Measurements from ENCODE around the gene NRXN3. TPM values are rescaled to one million over a fixed set of nuclear protein-coding genes. Genes with fewer than 3 reads are reported as not detected.

The NRXN3 gene
- total and polyA plus RNA-seq, 4 donors, result 1.5 to 16.6 (median 7.7) TPM

DNA sequence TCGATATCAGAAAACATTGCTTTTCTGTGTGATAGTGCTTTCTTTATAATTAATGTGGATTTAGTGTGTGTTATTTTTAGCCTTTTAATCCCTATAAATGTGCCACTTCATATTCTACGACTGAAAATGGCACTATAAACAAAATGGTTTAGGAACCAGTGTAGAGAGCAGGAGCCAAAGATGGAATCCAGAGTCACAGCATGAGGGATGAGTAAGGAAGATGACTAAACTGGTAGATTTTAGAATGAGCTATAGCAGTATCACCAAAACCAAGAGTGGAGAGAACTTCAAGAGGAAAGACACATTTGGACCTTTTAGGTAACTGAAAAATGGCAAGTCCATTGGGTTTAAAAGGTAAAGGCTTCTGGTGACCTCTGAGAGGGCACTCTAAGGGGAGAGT, 887.2 kb downstream of the NRXN3 start:
- Histone ChIP-seq H3K9me3 (ENCODE audit: control insufficient read depth, low read length) (no peaks in the 10 kb centered on the region), H3K36me3 (ENCODE audit: control insufficient read depth in 1 of 2, insufficient read depth in 2 of 2, low read length in 1 of 2) (no peaks in the 10 kb centered on the region), H3K27me3 (ENCODE audit: control insufficient read depth in 1 of 2, insufficient read depth in 2 of 2, low read length in 1 of 2) (no peaks in the 10 kb centered on the region), H3K4me1 (ENCODE audit: control insufficient read depth in 1 of 2, insufficient read depth in 2 of 2, low read length in 2 of 2) (no peaks in the 10 kb centered on the region), H3K4me3 (ENCODE audit: low read length in 2 of 2) (no peak overlapping the region), H3K27ac (ENCODE audit: low read depth in 1 of 2, low read length in 2 of 2) (no peak overlapping the region)
- no peak for ATAC-seq (ENCODE audit: low FRiP score)
- intact Hi-C loops (cut with DNase I), result no loop called here
- 73 to 79% methylated on average over 2 of the region's 2 CpGs for WGBS, 2 donors
- DNase-seq, result no peak

- intact Hi-C loops (cut with DNase I), result no loop called here
- no peaks in the 10 kb centered on the region for H3K27me3 ChIP-seq (ENCODE audit: control insufficient read depth in 1 of 2, insufficient read depth in 2 of 2, low read length in 1 of 2)
- WGBS, 2 donors, result 67 to 70% methylated on average over 3 of the region's 3 CpGs
- H3K9me3 ChIP-seq (ENCODE audit: control insufficient read depth, low read length), result no peaks in the 10 kb centered on the region
- no peak for ATAC-seq (ENCODE audit: low FRiP score)
- no peaks in the 10 kb centered on the region for H3K4me1 ChIP-seq (ENCODE audit: control insufficient read depth in 1 of 2, insufficient read depth in 2 of 2, low read length in 2 of 2)
- DNase-seq, result no peak
- no peak overlapping the region for H3K27ac ChIP-seq (ENCODE audit: low read depth in 1 of 2, low read length in 2 of 2)
- no peak overlapping the region for H3K4me3 ChIP-seq (ENCODE audit: low read length in 2 of 2)
- no peaks in the 10 kb centered on the region for H3K36me3 ChIP-seq (ENCODE audit: control insufficient read depth in 1 of 2, insufficient read depth in 2 of 2, low read length in 1 of 2)
Measured at GRCh38 chr14:79062226-79062625, 892.1 kb downstream of the NRXN3 start.

DNA sequence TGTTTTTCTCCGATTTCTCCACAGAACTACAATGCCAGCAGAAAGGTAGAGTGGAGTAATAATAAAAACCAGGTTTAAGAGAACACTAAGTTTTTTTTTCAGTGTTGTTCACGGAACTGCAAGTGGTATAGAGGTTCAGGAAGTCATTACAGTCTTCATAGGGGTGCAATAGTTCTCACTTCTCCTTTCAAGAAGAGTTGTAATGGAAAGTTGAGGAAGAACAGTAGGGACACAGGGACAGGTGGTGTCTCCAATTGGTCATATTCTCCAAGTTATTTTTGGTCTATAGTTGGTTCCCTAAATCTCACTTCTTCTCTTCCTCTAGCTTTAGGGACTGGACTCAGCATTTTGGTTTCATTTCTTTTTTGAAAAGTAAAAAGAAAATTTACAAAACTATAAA, 894.0 kb downstream of the NRXN3 start:
- H3K4me1 ChIP-seq (ENCODE audit: control insufficient read depth in 1 of 2, insufficient read depth in 2 of 2, low read length in 2 of 2), result no peaks in the 10 kb centered on the region
- intact Hi-C loops (cut with DNase I), result no loop called here
- no peak for ATAC-seq (ENCODE audit: low FRiP score)
- DNase-seq, result no peak
- no peaks in the 10 kb centered on the region for H3K9me3 ChIP-seq (ENCODE audit: control insufficient read depth, low read length)
- H3K36me3 ChIP-seq (ENCODE audit: control insufficient read depth in 1 of 2, insufficient read depth in 2 of 2, low read length in 1 of 2), result no peaks in the 10 kb centered on the region
- 76 to 77% methylated on average over 2 of the region's 2 CpGs for WGBS, 2 donors
- H3K27me3 ChIP-seq (ENCODE audit: control insufficient read depth in 1 of 2, insufficient read depth in 2 of 2, low read length in 1 of 2), result no peaks in the 10 kb centered on the region
- H3K27ac ChIP-seq (ENCODE audit: low read depth in 1 of 2, low read length in 2 of 2), result no peak overlapping the region
- H3K4me3 ChIP-seq (ENCODE audit: low read length in 2 of 2), result no peak overlapping the region

DNA sequence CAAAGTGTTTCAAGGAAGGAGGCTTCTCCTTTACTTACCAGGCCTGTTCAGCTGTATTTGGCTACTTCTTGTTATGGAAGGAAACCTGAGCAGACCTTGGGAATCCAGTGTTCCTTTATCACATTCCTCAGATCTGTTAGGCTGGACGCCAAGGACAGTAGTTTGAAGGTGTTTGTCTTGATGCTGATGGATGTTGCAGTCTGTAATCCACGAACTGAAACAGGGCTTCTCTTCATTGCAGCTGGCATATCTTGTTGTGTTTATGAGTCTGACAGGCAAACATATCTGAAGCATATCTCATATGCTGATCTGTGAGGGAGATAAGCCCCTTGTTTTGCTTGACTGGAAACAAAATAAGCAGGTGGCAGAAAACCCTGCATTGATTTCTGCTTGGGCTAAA, 904.3 kb downstream of the NRXN3 start:
- Histone ChIP-seq H3K36me3 (ENCODE audit: control insufficient read depth in 1 of 2, insufficient read depth in 2 of 2, low read length in 1 of 2) (no peaks in the 10 kb centered on the region), H3K9me3 (ENCODE audit: control insufficient read depth, low read length) (peaks cover 1% of the 10 kb centered on the region), H3K4me3 (ENCODE audit: low read length in 2 of 2) (no peak overlapping the region), H3K27me3 (ENCODE audit: control insufficient read depth in 1 of 2, insufficient read depth in 2 of 2, low read length in 1 of 2) (no peaks in the 10 kb centered on the region), H3K4me1 (ENCODE audit: control insufficient read depth in 1 of 2, insufficient read depth in 2 of 2, low read length in 2 of 2) (no peaks in the 10 kb centered on the region), H3K27ac (ENCODE audit: low read depth in 1 of 2, low read length in 2 of 2) (no peak overlapping the region)
- DNase-seq (no peak), ATAC-seq (ENCODE audit: low FRiP score) (no peak)
- intact Hi-C loops (cut with DNase I), result no loop called here
- WGBS, 2 donors, result 28 to 32% methylated on average over 2 of the region's 2 CpGs

DNA sequence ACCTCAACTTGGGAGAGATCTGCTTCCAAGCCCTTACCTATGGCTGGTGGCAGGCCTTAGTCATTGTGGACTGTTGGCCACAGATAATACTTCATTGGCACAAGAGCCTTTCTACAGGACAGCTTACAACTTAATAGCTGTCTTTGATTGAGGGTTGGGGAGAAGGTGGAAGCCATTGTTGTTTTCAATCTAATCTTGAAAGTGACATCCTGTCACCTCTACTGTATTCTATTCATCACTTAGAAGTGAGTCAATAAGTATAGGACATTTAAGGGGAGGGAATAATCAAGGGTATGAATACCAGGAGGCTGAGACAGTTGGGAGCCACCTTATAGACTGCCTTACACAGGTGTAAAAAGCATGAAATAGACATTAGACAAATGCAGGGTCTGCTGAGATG, 906.3 kb downstream of the NRXN3 start:
- ATAC-seq (ENCODE audit: low FRiP score), result no peak

DNA sequence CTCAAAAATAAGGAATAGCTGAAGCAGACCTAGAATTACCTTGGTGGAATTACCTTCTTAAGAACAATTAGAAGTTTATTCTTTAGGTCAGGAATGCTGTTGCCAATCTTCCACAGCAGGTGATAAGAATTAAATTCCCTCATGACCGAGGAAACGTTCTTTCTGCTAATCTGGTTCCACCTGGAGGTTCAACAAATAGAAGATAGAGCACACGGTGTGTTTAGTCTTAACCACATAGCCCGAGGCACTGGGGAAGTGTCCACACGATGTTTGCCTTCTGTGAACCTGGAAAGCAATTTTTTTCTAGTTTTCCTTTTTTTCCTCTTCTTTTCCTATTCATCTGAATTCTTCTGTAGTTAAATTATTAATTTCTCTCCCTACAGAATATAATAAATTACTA, 906.9 kb downstream of the NRXN3 start:
- H3K4me1 ChIP-seq (ENCODE audit: control insufficient read depth in 1 of 2, insufficient read depth in 2 of 2, low read length in 2 of 2), result no peaks in the 10 kb centered on the region
- WGBS, 2 donors, result 73 to 83% methylated on average over 5 of the region's 5 CpGs
- intact Hi-C loops (cut with DNase I), result no loop called here
- peaks cover 1% of the 10 kb centered on the region for H3K9me3 ChIP-seq (ENCODE audit: control insufficient read depth, low read length)
- DNase-seq (no peak), ATAC-seq (ENCODE audit: low FRiP score) (no peak)
- H3K36me3 ChIP-seq (ENCODE audit: control insufficient read depth in 1 of 2, insufficient read depth in 2 of 2, low read length in 1 of 2), result no peaks in the 10 kb centered on the region
- H3K27me3 ChIP-seq (ENCODE audit: control insufficient read depth in 1 of 2, insufficient read depth in 2 of 2, low read length in 1 of 2), result no peaks in the 10 kb centered on the region
- no peak overlapping the region for H3K27ac ChIP-seq (ENCODE audit: low read depth in 1 of 2, low read length in 2 of 2)
- H3K4me3 ChIP-seq (ENCODE audit: low read length in 2 of 2), result no peak overlapping the region

More for the DNA sequence above, 906.3 kb downstream of the NRXN3 start:
- Histone ChIP-seq H3K9me3 (ENCODE audit: control insufficient read depth, low read length) (peaks cover 1% of the 10 kb centered on the region), H3K4me3 (ENCODE audit: low read length in 2 of 2) (no peak overlapping the region), H3K27me3 (ENCODE audit: control insufficient read depth in 1 of 2, insufficient read depth in 2 of 2, low read length in 1 of 2) (no peaks in the 10 kb centered on the region), H3K27ac (ENCODE audit: low read depth in 1 of 2, low read length in 2 of 2) (no peak overlapping the region), H3K36me3 (ENCODE audit: control insufficient read depth in 1 of 2, insufficient read depth in 2 of 2, low read length in 1 of 2) (no peaks in the 10 kb centered on the region), H3K4me1 (ENCODE audit: control insufficient read depth in 1 of 2, insufficient read depth in 2 of 2, low read length in 2 of 2) (no peaks in the 10 kb centered on the region)
- intact Hi-C loops (cut with DNase I), result no loop called here
- no peak for DNase-seq

- H3K36me3 ChIP-seq (ENCODE audit: control insufficient read depth in 1 of 2, insufficient read depth in 2 of 2, low read length in 1 of 2), result no peaks in the 10 kb centered on the region
- DNase-seq (no peak), ATAC-seq (ENCODE audit: low FRiP score) (no peak)
- H3K27me3 ChIP-seq (ENCODE audit: control insufficient read depth in 1 of 2, insufficient read depth in 2 of 2, low read length in 1 of 2), result no peaks in the 10 kb centered on the region
- intact Hi-C loops (cut with DNase I), result no loop called here
- no peak overlapping the region for H3K4me3 ChIP-seq (ENCODE audit: low read length in 2 of 2)
- H3K9me3 ChIP-seq (ENCODE audit: control insufficient read depth, low read length), result peaks cover 1% of the 10 kb centered on the region
- WGBS, 2 donors, result 89 to 91% methylated on average over 1 of the region's 1 CpG
- H3K27ac ChIP-seq (ENCODE audit: low read depth in 1 of 2, low read length in 2 of 2), result no peak overlapping the region
- no peaks in the 10 kb centered on the region for H3K4me1 ChIP-seq (ENCODE audit: control insufficient read depth in 1 of 2, insufficient read depth in 2 of 2, low read length in 2 of 2)
Measured at GRCh38 chr14:79080040-79080439, 909.9 kb downstream of the NRXN3 start.

DNA sequence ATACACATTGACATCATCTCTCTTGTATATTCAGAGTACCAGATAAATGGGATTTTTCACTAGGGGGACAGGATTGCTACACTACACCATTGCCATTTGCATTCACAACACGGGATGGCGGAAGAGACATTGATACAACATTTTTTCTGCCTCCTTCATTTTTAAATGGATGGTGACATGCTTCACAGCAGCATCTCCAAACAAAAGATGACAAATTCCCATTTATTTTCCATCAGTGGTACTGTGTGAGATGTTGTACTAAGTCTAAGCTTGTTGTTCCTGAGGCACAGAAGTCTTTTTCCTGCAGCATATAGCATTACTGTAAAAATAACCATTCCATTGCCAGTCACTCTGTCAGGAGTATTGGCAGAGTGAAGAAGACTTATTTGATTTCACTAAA, 912.7 kb downstream of the NRXN3 start:
- no peaks in the 10 kb centered on the region for H3K36me3 ChIP-seq (ENCODE audit: control insufficient read depth in 1 of 2, insufficient read depth in 2 of 2, low read length in 1 of 2)
- ATAC-seq (ENCODE audit: low FRiP score) (no peak), DNase-seq (no peak)
- no peaks in the 10 kb centered on the region for H3K27me3 ChIP-seq (ENCODE audit: control insufficient read depth in 1 of 2, insufficient read depth in 2 of 2, low read length in 1 of 2)
- intact Hi-C loops (cut with DNase I), result no loop called here
- H3K4me1 ChIP-seq (ENCODE audit: control insufficient read depth in 1 of 2, insufficient read depth in 2 of 2, low read length in 2 of 2), result no peaks in the 10 kb centered on the region
- no peak overlapping the region for H3K27ac ChIP-seq (ENCODE audit: low read depth in 1 of 2, low read length in 2 of 2)
- 82 to 86% methylated on average over 2 of the region's 2 CpGs for WGBS, 2 donors
- H3K9me3 ChIP-seq (ENCODE audit: control insufficient read depth, low read length), result no peaks in the 10 kb centered on the region
- H3K4me3 ChIP-seq (ENCODE audit: low read length in 2 of 2), result no peak overlapping the region

DNA sequence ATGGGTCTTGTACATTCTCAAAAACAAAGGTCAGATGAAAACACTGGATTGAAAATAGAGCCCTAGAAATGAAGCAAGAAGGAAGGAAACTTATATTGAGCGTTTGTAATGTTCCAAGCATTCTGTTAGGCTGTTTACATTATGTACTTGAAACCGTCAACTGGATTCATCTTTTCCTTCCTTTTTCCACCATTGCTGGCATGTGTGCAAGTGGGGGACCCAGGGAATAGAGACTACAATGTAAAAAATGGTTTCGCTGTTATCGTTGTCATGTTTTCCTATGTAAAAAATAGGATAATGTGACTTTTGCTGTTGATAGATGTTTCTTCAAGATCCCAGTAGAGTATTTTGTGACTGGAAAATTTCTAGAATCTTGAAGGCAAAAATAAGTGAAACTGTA, 913.2 kb downstream of the NRXN3 start:
- Histone ChIP-seq H3K4me3 (ENCODE audit: low read length in 2 of 2) (no peak overlapping the region), H3K27ac (ENCODE audit: low read depth in 1 of 2, low read length in 2 of 2) (no peak overlapping the region), H3K36me3 (ENCODE audit: control insufficient read depth in 1 of 2, insufficient read depth in 2 of 2, low read length in 1 of 2) (no peaks in the 10 kb centered on the region), H3K27me3 (ENCODE audit: control insufficient read depth in 1 of 2, insufficient read depth in 2 of 2, low read length in 1 of 2) (no peaks in the 10 kb centered on the region), H3K9me3 (ENCODE audit: control insufficient read depth, low read length) (no peaks in the 10 kb centered on the region), H3K4me1 (ENCODE audit: control insufficient read depth in 1 of 2, insufficient read depth in 2 of 2, low read length in 2 of 2) (no peaks in the 10 kb centered on the region)
- intact Hi-C loops (cut with DNase I), result no loop called here
- 53 to 57% methylated on average over 4 of the region's 4 CpGs for WGBS, 2 donors
- DNase-seq (no peak), ATAC-seq (ENCODE audit: low FRiP score) (no peak)
